Activated CD4-positive, alpha-beta T cell treated with anti-CD3 and anti-CD28 coated beads for 4 hours (primary cell): ENCODE measurements around the gene DNAH2.

ENCODE experiments used
- DNase-seq, 2 donors: peaks; one replicate each; pipeline ENCODE4 v3.0.0-alpha.2; 2020

Gene DNAH2

GRCh38 chr17:7824021-7824924 lies 106.7 kb downstream of the DNAH2 start:
- DNase-seq = no peak

GRCh38 chr17:7825206-7825990 lies 107.9 kb downstream of the DNAH2 start:
- no peak for DNase-seq

DNA sequence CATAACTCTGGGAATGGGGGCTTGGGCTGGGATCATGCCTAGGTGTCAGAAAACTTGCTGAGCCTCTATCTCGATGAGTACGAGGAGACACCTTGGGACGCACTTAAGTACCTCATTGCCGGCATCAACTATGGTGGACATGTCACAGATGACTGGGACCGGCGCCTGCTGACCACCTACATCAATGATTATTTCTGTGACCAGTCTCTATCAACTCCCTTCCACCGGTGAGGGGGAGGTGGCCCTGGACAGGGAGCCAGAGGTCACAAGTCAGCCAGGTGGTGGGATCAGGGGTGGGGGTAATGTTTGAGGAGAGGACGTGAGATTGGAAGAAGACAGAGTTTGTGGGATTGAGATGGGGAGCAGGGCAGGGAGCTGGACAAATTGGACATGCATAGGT lies 113.1 kb downstream of the DNAH2 start:
- DNase-seq = no peak

- DNase-seq = no peak
These were observed 113.7 kb downstream of the DNAH2 start for GRCh38 chr17:7831233-7831632.

GRCh38 chr17:7832431-7832830 lies 114.9 kb downstream of the DNAH2 start:
- DNase-seq = no peak

DNA sequence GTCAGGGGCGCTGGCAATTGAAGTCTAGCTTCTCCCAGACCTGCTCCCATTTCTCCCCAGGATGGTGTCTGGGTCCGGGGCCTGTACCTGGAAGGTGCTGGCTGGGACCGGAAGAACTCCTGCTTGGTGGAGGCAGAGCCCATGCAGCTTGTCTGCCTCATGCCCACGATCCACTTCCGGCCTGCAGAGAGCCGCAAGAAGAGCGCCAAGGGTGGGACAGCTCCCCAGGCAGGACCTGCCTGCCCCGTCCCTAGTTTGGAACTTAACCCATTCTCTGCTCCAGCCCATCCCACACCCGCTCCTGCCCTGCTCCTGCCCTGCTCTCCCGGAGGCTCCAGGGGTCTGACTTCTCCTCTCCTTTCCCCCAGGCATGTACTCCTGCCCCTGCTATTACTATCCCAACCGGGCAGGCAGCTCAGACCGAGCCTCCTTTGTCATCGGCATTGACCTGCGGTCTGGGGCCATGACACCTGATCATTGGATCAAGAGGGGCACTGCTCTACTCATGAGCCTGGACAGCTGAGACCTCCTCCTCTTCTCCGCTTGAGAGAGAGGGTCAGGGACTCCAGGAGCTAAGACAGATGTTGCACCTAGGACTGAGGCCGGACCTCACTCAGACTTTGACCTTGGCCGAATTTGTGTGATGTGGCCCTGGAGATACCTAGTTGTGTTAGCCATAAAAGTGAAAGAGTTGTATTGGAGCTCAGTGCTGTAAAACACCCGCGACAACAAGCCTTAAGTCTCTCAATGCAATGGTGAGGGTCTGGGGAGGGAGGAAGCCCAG lies 115.7 kb downstream of the DNAH2 start:
- no peak for DNase-seq

GRCh38 chr17:7833795-7834541 lies 116.4 kb downstream of the DNAH2 start, which contains the start of gene KDM6B:
TSS of gene KDM6B (plus strand) at chr17:7834217. CDS start at chr17:7845555, 11,338 bp downstream.
- peak; percentile 86 to 88 for DNase-seq

DNA sequence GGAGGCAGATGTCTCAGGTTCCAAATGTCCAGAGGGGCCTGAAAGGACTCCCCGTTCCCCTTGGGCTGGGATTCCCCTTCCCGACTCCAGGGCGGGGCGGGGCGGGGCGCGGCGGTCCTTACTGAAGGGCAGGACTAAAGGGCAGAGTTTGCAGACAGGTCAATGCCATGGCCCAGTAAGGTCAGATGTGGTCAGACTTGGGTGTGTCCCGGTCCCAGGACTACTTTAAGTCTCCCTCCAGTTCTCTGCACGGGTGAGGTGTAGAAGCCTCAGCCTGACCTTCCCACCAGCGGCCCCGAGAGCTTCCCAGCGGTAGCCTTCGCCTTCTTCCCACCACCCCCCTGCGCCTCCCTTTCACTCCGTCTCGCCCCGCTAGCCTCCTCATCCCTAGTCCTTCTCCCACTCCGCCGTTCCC lies 117.0 kb downstream of the DNAH2 start:
- peak; percentile 46 for DNase-seq

DNA sequence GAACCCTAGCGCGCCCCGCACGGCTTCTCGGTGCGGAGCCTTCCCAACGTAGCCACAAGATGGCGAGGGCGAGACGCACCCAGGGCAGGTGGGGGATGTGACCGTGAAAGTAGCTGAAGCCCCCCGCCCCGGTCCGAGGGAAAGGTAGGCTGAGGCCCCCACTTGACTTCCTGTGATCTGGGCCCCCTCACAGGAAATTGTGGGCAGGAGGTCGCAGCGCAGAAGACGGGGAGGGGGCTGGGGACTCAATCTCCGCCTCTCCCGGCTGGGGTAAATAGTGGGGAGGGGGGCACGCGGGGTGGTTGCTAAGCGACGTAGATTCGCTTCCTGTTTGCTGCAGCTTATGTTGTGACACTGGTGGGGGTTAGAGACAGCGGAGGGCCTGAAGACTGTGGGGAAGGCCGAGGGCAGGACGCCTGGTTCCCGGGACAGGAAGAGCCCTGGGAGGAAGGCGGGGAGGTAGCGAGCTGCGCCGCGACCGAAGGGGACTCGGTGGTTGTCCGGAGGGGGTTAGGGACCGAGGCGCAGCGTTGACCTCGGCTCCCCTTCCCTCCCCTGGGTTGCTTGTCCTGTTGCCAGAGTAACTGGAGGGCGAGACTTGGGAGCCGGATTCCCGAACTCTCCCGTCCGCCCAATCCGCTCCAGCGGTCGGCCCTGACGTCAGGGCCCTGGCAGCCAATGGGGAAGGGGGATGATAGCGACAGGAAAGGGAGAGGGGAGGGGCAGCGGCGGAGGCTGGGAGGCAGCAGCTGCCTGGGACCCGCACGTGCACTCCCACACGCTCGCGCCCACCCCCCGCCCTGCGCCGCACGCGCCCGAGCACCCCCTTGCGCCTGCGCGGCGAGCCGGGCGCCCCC lies 117.6 kb downstream of the DNAH2 start:
- DNase-seq = peak; percentile 84 to 91

DNA sequence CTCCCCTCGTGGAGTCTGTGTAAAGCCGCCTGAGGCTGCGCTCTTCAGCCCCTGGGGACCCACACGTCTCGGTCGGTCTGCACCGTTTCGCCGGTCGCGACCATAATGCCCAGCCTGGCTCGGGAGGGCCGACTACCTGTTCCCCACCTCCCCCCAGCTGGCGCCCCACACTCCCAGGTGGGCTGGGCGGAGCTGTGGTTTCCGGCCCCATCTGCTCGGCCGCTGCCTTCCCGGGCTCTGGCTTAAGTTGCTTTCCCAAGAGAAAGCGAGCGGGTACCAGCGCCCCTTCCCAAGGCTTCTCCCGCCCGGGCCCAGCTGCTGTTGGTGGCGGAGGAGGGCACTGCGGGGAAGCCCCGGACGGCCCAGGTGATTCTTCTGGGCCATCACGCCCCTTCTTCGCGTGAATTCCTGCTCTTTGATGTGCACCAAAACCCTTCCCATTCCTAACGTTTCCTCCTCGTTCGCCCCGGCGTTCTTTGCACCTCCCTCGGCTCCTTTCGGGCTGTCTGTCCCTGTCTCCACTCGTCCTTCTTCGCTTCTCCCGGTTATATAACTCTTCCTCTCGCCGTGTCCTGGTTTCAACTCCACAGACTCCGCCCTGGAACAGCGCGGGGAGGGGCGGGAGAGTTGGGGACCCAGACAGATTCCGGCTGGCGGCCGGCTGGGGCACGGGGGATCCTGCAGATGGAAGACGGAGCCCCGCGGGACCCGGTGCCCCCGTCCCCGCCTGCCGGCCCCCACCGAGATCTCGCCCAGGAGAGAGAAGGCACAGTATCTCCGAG lies 118.5 kb downstream of the DNAH2 start:
- DNase-seq = peak; percentile 38 to 49

DNA sequence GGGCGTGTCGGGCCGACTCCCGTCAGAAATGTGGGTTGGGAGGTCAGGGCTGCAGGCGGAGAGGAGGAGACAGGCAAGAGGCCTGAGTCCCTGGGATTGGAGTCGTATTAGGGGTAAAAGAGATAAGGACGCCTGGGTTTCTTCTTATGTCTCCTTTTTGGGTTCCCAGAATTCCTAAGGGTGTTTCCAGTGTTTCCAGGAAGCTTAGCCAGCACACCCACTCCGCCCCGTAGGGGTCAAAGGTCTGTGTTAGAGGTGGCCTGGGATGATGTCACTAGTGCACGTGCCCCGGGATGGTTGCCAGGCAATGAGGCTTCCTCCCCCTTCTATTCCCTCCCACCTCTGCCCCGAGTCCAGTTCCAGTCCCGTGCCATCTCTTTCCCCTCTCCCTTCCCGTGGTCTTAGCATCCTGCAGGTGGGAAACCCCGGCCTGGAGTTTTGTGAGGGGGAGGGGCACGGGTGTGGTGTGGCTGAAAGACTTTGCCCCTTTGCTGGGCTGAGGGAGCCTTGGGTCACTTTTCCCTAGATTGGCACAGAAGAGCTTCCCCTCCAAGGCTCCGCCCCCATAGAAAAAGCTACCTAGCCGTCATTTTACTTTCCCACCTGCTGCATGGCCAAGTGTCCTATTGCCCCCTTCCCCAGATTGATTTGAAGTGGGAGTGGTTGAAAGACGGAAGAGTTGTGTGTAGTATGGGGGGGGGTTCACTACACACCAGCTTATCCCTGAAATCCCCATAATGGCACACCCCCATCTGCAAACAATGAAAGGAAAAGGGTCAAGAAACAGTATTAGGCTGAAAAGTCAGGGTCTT lies 119.3 kb downstream of the DNAH2 start:
- DNase-seq = peak; percentile 46 to 67

- no peak for DNase-seq
These were observed 120.0 kb downstream of the DNAH2 start for GRCh38 chr17:7837408-7838088.

DNA sequence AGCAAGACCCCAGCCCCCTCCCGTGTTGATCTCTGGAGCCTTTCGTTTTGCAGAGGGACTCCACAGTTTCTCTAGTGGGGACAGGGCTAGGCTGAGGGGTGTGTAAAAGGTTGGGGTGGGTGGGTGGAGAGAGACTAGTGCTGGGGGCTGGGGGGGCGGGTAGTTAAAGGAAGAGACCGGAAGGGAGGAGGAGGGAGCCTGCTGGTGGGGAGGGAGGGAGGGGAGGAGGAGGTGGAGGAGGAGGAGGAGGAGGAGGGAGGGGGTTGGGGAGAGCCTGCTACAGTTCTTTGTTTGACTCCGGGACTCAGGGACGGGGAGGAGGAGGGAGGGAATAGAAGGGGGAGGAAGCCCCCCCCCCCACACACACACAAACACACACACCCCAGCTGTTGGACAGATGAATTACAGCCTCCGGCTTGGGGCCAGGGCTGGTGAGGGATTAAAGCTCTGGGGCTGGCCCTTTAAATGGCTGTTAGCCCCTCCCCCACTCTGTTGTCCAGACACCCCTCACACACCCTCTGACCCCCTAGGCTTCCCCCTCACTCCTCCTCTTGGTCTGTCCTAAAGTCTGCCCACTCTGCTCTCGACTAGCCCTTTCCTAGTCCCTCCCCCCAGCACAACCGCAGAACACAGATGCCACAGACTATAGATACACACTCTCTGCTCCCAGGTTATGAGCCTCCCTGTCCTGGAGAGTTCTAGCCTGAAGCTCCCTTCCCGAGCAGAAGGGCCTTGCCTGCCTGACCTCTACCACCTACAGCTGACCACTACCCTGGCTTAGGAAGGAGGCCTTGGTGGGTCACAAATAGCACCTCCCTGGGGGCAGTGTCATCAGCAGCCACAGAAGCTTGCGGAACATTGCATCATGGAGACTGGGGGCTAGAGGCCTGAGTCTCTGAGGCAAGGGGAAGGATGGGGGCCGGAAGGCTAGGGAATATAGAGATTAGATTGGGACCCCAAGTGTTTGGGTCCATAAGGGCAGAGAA lies 120.8 kb downstream of the DNAH2 start:
- peak; percentile 41 to 56 for DNase-seq

DNA sequence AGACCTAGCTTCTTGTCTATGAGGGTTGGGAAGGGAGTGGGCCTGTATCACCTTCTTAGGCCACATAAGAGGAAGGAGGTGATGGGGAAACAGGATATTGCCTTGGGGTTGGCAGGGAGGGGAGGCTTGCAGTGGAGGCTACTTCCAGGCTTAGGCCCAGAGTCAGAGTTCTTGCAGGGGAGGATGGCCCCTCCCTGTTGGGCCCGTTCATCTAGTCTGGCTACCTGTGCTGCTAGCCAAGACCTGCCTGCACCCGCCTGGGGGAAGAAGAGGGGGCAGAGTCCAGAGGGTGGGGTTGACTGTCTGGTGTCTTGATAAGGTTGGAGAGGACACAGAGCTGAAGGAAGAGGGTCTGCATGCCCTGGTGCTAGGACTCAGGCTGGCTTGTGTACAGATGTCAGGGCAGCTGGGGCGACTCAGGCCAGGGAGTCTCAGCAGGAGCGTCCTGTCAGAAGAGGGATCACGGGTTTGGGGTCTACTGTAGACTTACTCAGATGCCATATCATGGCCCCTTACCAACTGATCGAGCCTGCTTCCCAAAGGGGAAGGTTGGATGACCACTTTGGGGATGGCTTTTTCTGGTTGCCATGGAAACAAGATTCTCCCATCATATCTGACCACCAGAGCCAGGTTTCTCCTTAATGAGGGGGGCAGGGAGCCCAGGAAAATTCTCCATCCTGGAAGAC lies 121.8 kb downstream of the DNAH2 start:
- DNase-seq = no peak

DNA sequence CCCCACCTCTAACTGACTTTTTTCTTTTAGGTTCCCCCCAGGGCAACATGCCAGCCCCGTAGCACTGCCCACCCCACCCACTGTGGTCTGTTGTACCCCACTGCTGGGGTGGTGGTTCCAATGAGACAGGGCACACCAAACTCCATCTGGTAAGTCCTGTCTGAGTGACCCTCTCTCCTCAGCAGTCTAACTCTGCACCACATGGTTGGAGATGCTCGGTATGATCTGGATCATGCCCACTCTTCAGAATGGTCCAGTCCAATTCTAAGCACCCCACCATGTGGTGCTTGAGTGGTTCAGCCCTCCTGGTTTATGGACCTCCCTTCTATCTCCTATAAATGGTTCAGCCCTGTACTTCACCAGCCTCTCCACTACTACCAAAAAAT lies 122.3 kb downstream of the DNAH2 start:
- DNase-seq = no peak

GRCh38 chr17:7840441-7840840 lies 122.9 kb downstream of the DNAH2 start:
- no peak for DNase-seq

- DNase-seq = no peak
These were observed 123.3 kb downstream of the DNAH2 start for GRCh38 chr17:7840875-7841274.
